Naive thymus-derived CD8-positive, alpha-beta T cell (primary cell): ENCODE measurements around the gene CXCR3. TPM values are rescaled to one million over a fixed set of nuclear protein-coding genes. Genes with fewer than 3 reads are reported as not detected.
"Not testable (repeated sequence)": the region's sequence is repeated elsewhere in the genome, so short reads cannot be mapped to it uniquely, and the experiment has no call there.

Source experiments
- ATAC-seq, 2 donors: fragments of 150-1000 bp; cut with Tn5 transposase in 1 of 2; sonication (Bioruptor Pico), chemical (Tn5 transposase) in 1 of 2; 1 replicate in 1 of 2; 2 replicates in 1 of 2; pipeline ENCODE4 v1.10.0; 2021; ENCODE audit warnings: mild to moderate bottlenecking in 2 of 2, moderate library complexity in 2 of 2
- POLR2A ChIA-PET: fragments of 350-600 bp; sonication (Branson Sonifier 250); formaldehyde crosslinking; loops from one replicate; lab custom pipeline; 2021; ENCODE audit warnings: antibody characterized with exemption; lab: Charles Lee
- DNase-seq, 10 donors: peaks; one replicate each; pipeline versions ENCODE4 v3.0.0 to v3.0.0-alpha.2; 2020 to 2022
- H3K27ac Mint-ChIP-seq, 10 donors: one replicate each; pipeline ENCODE4 v1.8.0; 2020 to 2022; ENCODE audit warnings: mild to moderate bottlenecking in 10 of 10, mixed read lengths in 10 of 10, moderate library complexity in 4 of 10, inconsistent platforms in 1 of 10
- H3K27me3 Mint-ChIP-seq, 5 donors: one replicate each; pipeline ENCODE4 v1.8.0; 2021 to 2022; ENCODE audit warnings: mixed read lengths in 5 of 5
- H3K36me3 Mint-ChIP-seq, 3 donors: one replicate each; pipeline ENCODE4 v1.8.0; 2020 to 2022; ENCODE audit warnings: mixed read lengths in 3 of 3, mild to moderate bottlenecking in 2 of 3, inconsistent platforms in 1 of 3
- H3K4me1 Mint-ChIP-seq, 4 donors: one replicate each; pipeline ENCODE4 v1.8.0; 2021 to 2022; ENCODE audit warnings: mixed read lengths in 4 of 4
- H3K4me3 Mint-ChIP-seq, 10 donors: one replicate each; pipeline ENCODE4 v1.8.0; 2020 to 2022; ENCODE audit warnings: mild to moderate bottlenecking in 10 of 10, mixed read lengths in 10 of 10, moderate library complexity in 6 of 10, inconsistent platforms in 1 of 10
- H3K9me3 Mint-ChIP-seq, 9 donors: one replicate each; pipeline ENCODE4 v1.8.0; 2020 to 2022; ENCODE audit warnings: mixed read lengths in 9 of 9, mild to moderate bottlenecking in 3 of 9, inconsistent platforms in 1 of 9, moderate library complexity in 1 of 9
- polyA plus RNA-seq, 3 donors: library from polyadenylated mRNA; unstranded; fragments of 300-500 nt; fragmentation: Illumina TruSeq; gene quantifications; one replicate each; pipeline ENCODE4 v1.2.3, GENCODE V29; 2021
- total RNA-seq, 8 experiments: library from RNA in 2 of 8; stranded (reverse) in 2 of 8; gene quantifications; one replicate each; pipeline ENCODE4 v1.2.3 and lab custom pipeline; 2021 to 2026

Gene CXCR3
- total RNA-seq: 10 to 100 TPM; 10.4 to 10.5 TPM
- polyA plus RNA-seq: 10 to 100 TPM; 23.5 to 34.7 (median 33.6) TPM
- total RNA-seq (lab: John Stamatoyannopoulos, UW): 2.8 to 61.4 (median 8.1) reads per million in 6 experiments

DNA sequence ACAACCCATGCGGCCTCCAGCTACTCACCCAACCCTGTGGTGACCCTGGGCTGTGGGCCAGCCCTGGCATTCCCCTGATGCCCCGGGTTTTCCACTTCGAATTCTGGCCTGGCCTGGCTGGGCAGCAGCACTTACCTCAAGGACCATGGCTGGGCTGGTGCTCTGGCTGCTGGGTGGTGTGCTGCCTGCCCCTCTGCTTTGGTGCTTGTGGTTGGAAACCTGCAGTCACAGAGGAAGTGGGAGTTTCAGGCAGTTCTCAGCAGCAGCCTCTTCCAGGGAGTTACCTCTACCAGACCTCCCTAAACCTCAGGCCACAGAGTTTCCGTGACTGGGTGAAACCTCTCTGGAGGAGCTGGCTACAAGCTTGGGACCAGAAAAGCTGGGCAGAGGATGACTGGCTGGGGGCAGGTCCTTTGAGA lies at the start of gene CXCR3:
Gene CXCR3, minus strand, starts transcription at position 209 of the 419 bp plus-strand sequence. Its CDS starts 62 bp downstream, at position 147.
- no peaks in the 10 kb centered on the region for H3K27me3 Mint-ChIP-seq
- peaks cover 26 to 75% (median 74%) of the 10 kb centered on the region in 4 donors for H3K4me1 Mint-ChIP-seq
- peak in 7 of 10 donors; percentile 20 to 68 (median 42) for DNase-seq
- ATAC-seq: peak; percentile 48 to 57
- peaks cover 3 to 25% (median 10%) of the 10 kb centered on the region in 3 donors for H3K36me3 Mint-ChIP-seq
- POLR2A ChIA-PET: interaction anchor here (1.2 to 5.0 kb wide), 8 partner anchors 7 to 105 kb away, joined by 3 to 33 read pairs (median 4); partner anchors contain the start of gene OGT
- peak within 1 kb of the TSS; percentile 80 to 96 (median 93) for H3K27ac Mint-ChIP-seq
- H3K9me3 Mint-ChIP-seq: no peaks in the 10 kb centered on the region
- H3K4me3 Mint-ChIP-seq: peak within 1 kb of the TSS; percentile 83 to 95 (median 86)

DNA sequence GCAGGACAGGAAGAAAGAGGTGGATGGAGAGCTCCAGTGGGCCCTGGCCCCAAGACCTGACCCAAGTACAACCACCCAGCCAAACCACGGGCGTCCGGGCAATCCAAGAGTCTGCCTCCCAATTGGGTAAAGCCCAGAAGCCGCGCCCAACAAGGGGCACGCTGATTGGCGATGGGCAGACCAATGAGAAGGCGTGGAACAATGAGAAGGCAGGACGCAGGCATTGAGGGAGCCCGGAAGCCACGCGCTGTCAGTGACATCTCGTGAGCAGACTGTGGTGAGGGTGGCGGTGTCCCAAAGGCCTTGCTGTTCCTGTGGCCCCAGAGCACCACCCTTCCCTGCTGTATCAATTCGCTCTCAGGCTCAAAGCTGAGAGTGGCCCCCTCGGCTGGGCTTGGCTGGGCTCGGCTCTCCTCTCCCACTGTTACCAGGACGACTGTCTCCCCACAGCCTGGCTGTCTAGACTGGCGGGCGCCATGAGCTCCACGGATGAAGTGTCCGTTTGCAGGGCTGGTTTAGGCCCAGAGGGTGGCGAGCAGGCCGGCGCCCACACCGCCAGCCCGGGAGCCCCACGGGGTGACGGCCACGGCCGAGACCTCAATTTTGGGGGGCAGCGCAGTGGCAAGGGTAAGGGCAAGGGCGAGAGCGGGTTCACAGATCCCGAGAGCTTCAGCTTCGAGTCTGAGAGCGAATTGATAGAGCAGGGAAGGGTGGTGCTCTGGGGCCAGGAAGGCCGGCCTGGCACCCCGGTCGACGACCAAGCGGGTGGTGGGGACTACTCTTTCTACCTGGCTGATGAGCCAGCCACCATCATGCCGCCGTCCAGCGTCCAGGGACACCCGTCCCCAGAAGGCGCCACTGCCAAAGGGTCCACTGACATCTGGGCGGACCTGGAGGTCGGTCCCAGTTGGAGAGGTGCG lies 49.3 kb upstream of the CXCR3 start, which contains the start of gene LOC101059915:
Gene LOC101059915, plus strand, starts transcription at position 219 of the 920 bp plus-strand sequence.
- Mint-ChIP-seq H3K4me3 (no peak within 1 kb of the TSS), H3K36me3 (no peaks in the 10 kb centered on the region), H3K27me3 (peaks cover 0 to 4% (median 0%) of the 10 kb centered on the region in 5 donors), H3K9me3 (no peaks in the 10 kb centered on the region), H3K27ac (no peak within 1 kb of the TSS), H3K4me1 (peaks cover 14 to 33% (median 29%) of the 10 kb centered on the region in 4 donors)
- POLR2A ChIA-PET: interaction anchor here (0.6 kb wide), 2 partner anchors 103 to 275 kb away, joined by 3 read pairs; no protein-coding TSS in a partner anchor
- DNase-seq (no peak), ATAC-seq (no peak)

- H3K27me3 Mint-ChIP-seq: no peaks in the 10 kb centered on the region
- H3K9me3 Mint-ChIP-seq: no peaks in the 10 kb centered on the region
- no peak overlapping the region for H3K4me3 Mint-ChIP-seq
- POLR2A ChIA-PET: no interaction called here
- no peak overlapping the region for H3K27ac Mint-ChIP-seq
- H3K4me1 Mint-ChIP-seq: peaks cover 13 to 32% (median 27%) of the 10 kb centered on the region in 4 donors
- DNase-seq: no peak
- ATAC-seq: no peak
- H3K36me3 Mint-ChIP-seq: no peaks in the 10 kb centered on the region
These were observed 48.2 kb upstream of the CXCR3 start for GRCh38 chrX:71666240-71667223.

DNA sequence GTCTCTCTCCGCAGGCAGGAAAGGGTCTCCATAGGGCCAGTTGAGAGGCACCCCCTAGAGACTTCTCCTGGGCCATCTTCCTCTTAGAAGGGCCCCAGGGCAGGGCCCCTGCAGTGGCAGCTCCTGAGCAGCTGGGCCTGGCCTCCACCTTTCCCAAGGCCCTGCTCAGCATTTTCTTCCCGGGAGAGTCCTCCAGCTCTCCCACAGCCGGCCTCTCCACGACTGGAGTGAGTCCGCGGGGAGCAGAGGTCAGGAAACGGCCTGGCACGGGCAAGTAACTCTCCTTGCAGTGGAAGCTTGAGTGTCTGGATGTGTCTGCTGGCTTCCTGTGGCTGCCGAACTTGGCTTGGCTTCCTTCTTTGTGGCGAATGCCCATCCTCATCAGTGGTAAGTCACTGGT lies 47.4 kb upstream of the CXCR3 start:
- POLR2A ChIA-PET: no interaction called here
- Mint-ChIP-seq H3K27me3 (no peaks in the 10 kb centered on the region), H3K9me3 (no peaks in the 10 kb centered on the region), H3K4me1 (peaks cover 9 to 24% (median 19%) of the 10 kb centered on the region in 4 donors), H3K36me3 (no peaks in the 10 kb centered on the region), H3K4me3 (no peak overlapping the region), H3K27ac (no peak overlapping the region)
- ATAC-seq: no peak
- DNase-seq: no peak

DNA sequence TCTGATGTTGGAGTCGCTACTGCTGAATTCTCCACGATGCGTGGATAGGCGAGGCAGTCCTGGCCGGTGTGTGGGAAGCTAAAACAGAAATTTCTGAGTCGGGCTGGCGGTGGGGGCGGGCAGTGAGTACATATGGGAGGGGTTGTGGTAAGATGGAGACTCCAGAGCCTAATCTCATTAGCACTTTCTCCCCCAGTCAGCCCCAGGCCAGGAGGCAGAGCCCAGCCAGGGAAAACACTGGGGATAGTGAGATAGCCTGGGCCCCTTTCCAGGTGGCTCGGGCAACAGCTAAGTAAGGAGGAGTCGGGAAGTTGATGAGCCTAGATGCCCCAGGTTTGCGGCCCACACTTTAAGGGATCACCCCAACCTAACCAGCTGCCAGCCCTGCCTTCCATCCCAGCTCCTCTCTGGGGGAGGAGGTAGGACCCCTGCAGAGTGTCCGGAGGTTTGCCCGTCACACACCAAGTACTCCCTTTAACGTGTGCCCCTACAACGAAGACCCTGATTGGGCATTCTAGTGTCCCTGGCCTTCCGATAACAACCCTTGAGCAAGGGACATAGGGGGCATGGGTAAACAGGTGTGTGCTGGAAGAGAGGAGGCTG lies 46.7 kb upstream of the CXCR3 start:
- Mint-ChIP-seq H3K27me3 (no peaks in the 10 kb centered on the region), H3K27ac (no peak overlapping the region), H3K9me3 (no peaks in the 10 kb centered on the region), H3K4me1 (peaks cover 7 to 16% (median 13%) of the 10 kb centered on the region in 4 donors), H3K36me3 (no peaks in the 10 kb centered on the region), H3K4me3 (no peak overlapping the region)
- ATAC-seq (no peak), DNase-seq (no peak)
- POLR2A ChIA-PET: interaction anchor here (0.6 kb wide), 1 partner anchor 9 kb away, joined by 4 read pairs; no protein-coding TSS in a partner anchor

GRCh38 chrX:71664202-71664601 lies 45.9 kb upstream of the CXCR3 start:
- not testable (repeated sequence) for H3K9me3 Mint-ChIP-seq, ATAC-seq, H3K27me3 Mint-ChIP-seq, DNase-seq, H3K36me3 Mint-ChIP-seq, H3K27ac Mint-ChIP-seq
- Mint-ChIP-seq H3K4me1 (peaks cover 7 to 15% (median 13%) of the 10 kb centered on the region in 4 donors), H3K4me3 (peak overlapping the region in 1 of 10 donors; percentile 26)
- POLR2A ChIA-PET: interaction anchor here (0.6 kb wide), 1 partner anchor 10 kb away, joined by 4 read pairs; no protein-coding TSS in a partner anchor

GRCh38 chrX:71663238-71663637 lies 44.9 kb upstream of the CXCR3 start:
- H3K9me3 Mint-ChIP-seq, H3K27me3 Mint-ChIP-seq, POLR2A ChIA-PET, H3K36me3 Mint-ChIP-seq: not testable (repeated sequence)
- peak in 6 of 10 donors; percentile 21 to 67 (median 35) for DNase-seq
- Mint-ChIP-seq H3K4me1 (peaks cover 7 to 15% (median 13%) of the 10 kb centered on the region in 4 donors), H3K4me3 (peak overlapping the region in 7 of 10 donors; percentile 52 to 78 (median 65)), H3K27ac (peak overlapping the region in 6 of 10 donors; percentile 5 to 89 (median 77))
- peak; percentile 65 to 73 for ATAC-seq

DNA sequence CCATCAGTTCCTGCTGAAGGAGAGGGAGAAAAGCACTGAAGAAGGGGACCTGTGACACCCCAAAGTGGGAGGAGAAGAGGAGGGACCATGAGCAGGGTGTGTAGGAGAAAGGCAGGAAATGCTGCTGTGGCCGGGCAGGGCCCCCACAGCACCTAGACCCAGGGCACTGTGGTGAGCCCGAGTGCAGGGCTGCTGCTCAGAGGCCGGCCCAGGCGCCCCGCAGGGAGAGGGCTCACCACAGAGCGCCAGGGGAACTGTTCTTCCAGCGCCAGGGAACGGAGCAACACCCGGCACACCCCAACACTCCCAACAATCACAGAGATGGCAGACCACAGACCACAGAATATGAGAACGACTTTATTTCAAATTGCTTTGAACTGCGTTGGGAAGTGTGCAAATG lies 44.3 kb upstream of the CXCR3 start:
- peak in 1 of 10 donors; percentile 23 for DNase-seq
- H3K27ac Mint-ChIP-seq: peak overlapping the region in 8 of 10 donors; percentile 9 to 95 (median 64)
- ATAC-seq: peak; percentile 49 to 54
- H3K4me3 Mint-ChIP-seq: peak overlapping the region; percentile 36 to 78 (median 67)
- H3K36me3 Mint-ChIP-seq, H3K27me3 Mint-ChIP-seq, H3K9me3 Mint-ChIP-seq, POLR2A ChIA-PET: not testable (repeated sequence)
- peaks cover 7 to 15% (median 13%) of the 10 kb centered on the region in 4 donors for H3K4me1 Mint-ChIP-seq

- POLR2A ChIA-PET: no interaction called here
- Mint-ChIP-seq H3K27me3 (no peaks in the 10 kb centered on the region), H3K27ac (peak overlapping the region in 1 of 10 donors; percentile 70), H3K4me3 (peak overlapping the region in 5 of 10 donors; percentile 59 to 78 (median 66)), H3K9me3 (no peaks in the 10 kb centered on the region), H3K4me1 (peaks cover 7 to 16% (median 14%) of the 10 kb centered on the region in 4 donors), H3K36me3 (no peaks in the 10 kb centered on the region)
- no peak for DNase-seq
- no peak for ATAC-seq
These were observed 43.6 kb upstream of the CXCR3 start for GRCh38 chrX:71661919-71662318.

GRCh38 chrX:71660562-71661416 lies 42.5 kb upstream of the CXCR3 start:
- peaks cover 7 to 22% (median 17%) of the 10 kb centered on the region in 4 donors for H3K4me1 Mint-ChIP-seq
- no peak overlapping the region for H3K27ac Mint-ChIP-seq
- no peaks in the 10 kb centered on the region for H3K36me3 Mint-ChIP-seq
- DNase-seq: no peak
- no peak overlapping the region for H3K4me3 Mint-ChIP-seq
- no peaks in the 10 kb centered on the region for H3K27me3 Mint-ChIP-seq
- POLR2A ChIA-PET: no interaction called here
- no peaks in the 10 kb centered on the region for H3K9me3 Mint-ChIP-seq
- no peak for ATAC-seq

DNA sequence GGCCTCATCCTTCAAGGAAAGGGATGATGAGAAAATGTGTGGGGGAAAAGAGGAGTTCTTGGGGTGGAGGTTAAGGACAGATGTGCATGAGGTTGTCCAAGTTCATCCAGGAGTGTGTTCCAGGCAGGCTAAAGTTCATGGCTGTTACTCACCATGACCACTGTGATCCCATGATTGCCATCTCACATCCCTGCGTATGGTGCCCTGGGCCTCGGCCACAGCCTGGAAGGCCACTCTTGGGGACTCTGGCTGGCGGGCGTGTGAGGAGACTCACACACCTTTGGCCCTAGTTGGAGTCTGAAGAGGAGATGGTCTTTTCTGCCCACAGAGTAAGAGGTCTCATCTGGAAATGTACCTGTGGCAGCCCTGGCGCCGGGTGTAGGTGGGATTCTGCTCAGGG lies 41.6 kb upstream of the CXCR3 start:
- no peak overlapping the region for H3K4me3 Mint-ChIP-seq
- no peaks in the 10 kb centered on the region for H3K27me3 Mint-ChIP-seq
- H3K27ac Mint-ChIP-seq: peak overlapping the region in 3 of 10 donors; percentile 44 to 82 (median 49)
- no peak for DNase-seq
- ATAC-seq: no peak
- no peaks in the 10 kb centered on the region for H3K9me3 Mint-ChIP-seq
- H3K4me1 Mint-ChIP-seq: peaks cover 7 to 22% (median 17%) of the 10 kb centered on the region in 4 donors
- H3K36me3 Mint-ChIP-seq: no peaks in the 10 kb centered on the region
- POLR2A ChIA-PET: no interaction called here
